Cardiac fibroblast (primary cell): ENCODE results near the gene DBH.

ENCODE experiments used
- DNase-seq, 2 donors: peaks; one replicate each; pipeline versions ENCODE4 v3.0.0 to v3.0.0-alpha.2; 2010; ENCODE audit warnings: low read depth in 2 of 2
- H3K4me3 ChIP-seq, 2 donors: replicated peaks in 1 of 2; 1 replicate in 1 of 2; 2 replicates in 1 of 2; pipeline ENCODE4 v1.5.1; 2011; ENCODE audit warnings: low read depth in 2 of 2, low read length in 2 of 2, mild to moderate bottlenecking in 2 of 2, moderate library complexity in 1 of 2
- CTCF ChIP-seq: IDR thresholded peaks from one replicate; pipeline ENCODE4 v1.5.1; 2011; ENCODE audit warnings: low read depth, mild to moderate bottlenecking, low read length, inconsistent platforms

The DBH gene

DNA sequence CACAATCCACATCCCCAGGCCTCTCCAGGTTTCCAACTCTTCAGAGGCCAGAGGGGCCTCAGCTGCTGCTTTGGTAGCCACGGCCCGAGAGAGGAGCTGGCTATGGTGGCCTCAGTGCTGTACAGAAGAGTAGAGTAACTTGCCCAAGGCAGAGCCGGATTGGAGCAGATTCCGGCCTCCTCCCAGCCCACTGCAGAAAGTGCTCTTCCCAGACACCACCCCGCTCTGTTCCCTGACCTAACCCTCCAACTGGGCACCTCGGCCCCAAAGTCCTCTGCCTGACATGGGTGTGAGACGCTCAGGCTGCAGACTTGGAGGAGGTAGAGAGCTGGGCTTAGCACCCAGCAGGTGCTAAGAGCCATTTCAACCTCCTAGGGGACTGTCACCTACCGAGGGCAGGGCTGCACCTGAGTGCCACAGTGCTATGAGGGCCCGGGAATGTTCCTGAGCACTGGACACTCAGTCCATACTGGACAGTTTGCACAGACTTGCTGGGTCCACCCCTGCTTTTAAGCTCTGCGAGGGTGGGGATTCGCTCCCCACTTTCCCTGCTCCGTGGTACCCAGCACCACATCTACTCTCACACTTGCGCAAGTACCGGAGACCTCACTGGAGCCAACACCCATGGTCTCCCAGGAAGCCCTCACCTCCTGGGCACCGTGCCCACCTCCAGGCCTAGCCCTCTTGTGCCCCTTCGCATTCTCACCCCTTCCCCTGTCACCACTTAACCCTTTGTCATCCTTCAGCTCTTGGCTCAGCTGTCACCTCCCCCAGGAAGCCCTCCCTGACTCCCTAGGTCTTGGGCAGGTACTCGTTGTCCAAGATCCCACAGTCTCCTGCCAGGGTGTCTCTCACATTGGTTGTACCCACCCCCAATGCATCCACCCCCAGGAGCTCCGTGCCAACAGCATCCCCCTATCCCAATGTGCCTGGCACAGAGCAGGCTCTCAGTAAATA, 49.8 kb downstream of the DBH start:
- DNase-seq = no peak
- no peak for TF ChIP-seq CTCF
- no peak overlapping the region for H3K4me3 ChIP-seq

DNA sequence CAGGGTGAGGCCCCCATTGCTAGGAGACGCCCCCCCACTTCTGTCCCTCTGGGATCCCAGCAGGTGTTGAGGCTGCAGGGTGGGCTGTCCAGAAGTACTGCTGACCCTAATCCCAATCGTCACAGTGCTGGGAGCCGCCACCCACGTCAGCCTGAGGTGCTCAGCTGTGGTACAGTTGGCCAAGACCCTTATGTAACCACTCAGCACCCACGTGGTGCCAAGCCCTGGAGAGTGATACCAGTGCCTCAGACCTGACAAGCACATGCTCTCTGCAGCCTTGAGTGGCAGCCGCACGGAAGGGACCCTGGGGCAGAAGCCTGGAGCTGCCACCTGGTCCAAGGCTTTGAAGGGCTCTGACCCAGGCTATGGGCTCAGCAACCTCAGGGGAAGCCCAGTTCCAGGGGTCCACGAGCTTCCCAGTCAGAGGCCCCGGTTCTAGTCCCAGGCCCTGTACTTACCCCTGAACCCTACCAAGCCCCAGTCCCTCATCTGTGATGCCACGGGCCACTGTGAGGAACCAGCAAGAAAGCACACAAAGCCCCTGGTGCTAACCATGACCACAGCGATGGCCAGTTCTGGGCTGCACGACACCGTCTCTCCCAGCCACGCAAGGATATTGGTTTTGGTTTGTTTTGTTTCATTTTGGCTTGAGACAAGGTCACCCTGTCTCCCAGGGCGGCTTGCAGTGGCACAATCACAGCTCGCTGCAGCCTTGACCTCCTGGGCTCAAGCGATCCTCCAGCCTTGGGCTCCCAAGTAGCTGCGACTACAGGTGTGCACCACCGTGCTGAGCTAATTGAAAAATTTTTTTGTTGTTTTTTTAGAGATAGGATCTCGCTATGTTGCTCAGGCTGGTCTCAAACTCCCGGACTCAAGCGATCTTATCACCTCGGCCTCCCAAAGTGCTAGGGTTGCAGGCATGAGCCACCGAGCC, 50.7 kb downstream of the DBH start:
- TF ChIP-seq CTCF = no peak
- no peak for DNase-seq

DNA sequence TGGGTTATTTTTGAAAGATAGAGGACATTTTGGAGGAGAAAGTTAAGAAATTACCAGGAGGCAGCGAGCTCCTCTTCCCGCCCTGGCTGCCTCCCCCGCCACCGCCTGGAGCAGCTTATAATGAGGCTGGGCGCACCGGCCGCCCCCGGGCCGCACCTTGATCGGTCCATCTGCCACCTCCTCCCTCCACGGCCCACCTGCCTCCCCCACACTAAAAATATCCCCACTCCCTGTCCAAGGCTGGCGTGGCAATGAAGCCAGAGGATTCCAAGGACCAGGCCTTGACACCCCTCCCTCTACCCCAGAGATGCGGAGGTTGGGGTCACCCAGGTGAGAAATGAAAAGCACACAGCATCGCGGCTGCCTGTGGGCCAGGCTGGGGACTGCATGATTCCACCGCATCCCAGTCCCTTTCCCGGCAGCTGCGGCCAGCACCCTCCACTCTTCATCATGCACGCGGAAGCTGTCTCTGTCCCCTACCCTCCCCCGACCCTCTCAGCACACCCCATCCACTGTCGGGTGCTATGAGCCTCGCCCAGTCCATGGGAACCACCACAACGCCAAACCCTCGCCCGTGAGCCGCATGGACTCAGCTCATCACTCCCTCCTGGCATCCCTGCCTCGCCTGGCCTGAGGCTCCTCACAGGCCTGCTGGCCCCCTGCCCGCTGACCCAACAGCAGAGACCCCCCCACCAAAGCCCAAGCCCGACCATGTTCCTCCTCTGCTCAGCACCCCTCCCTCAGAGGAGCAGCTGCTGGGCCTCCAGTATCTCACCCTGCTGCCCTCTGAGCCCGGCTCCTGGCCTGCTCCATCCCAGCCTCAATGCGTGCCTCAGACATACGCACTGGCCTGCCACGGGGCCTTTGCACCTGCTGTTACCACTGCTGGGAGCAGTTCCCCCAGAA, 51.9 kb downstream of the DBH start:
- no peak for TF ChIP-seq CTCF
- no peak for DNase-seq
- no peak overlapping the region for H3K4me3 ChIP-seq

More for the DNA sequence above, 50.7 kb downstream of the DBH start:
- no peak overlapping the region for H3K4me3 ChIP-seq

DNA sequence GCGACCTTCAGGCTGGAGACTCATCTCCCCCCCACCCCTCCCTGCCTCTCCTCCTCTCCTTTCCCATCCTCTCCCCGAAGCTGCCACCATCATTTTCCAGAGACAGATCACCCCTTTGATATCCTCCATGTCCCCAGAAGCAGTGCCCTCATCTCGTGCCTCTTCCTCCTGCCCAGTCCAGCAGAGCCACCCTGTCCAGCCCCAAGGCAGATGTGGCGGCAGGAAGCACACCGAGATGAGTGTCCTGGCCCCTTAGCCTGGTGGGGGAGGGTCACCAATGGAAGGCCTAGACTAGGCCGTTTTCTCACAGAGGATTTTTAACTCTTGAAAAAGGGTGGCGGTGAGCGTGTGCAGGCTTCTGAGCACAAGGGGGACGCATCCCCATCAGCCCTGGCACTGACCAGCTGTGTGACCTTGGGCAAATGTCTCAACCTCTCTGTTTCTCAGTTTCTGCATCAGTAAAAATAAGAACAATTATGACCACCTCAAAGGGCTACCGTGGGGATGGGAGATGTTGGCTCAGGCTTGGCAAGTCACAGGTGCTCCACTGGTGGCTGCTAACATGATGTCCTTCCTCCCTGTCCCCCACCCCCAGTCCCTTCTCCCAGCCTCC, 53.1 kb downstream of the DBH start:
- no peak for TF ChIP-seq CTCF
- DNase-seq = no peak
- no peak overlapping the region for H3K4me3 ChIP-seq

GRCh38 chr9:133690081-133690561, 54.0 kb downstream of the DBH start:
- DNase-seq = no peak
- TF ChIP-seq CTCF = no peak
- H3K4me3 ChIP-seq = no peak overlapping the region
